ENCODE data around the gene ST7.
A peak's percentile ranks its signal among the peaks of the same experiment; 100 is the strongest.

DNA sequence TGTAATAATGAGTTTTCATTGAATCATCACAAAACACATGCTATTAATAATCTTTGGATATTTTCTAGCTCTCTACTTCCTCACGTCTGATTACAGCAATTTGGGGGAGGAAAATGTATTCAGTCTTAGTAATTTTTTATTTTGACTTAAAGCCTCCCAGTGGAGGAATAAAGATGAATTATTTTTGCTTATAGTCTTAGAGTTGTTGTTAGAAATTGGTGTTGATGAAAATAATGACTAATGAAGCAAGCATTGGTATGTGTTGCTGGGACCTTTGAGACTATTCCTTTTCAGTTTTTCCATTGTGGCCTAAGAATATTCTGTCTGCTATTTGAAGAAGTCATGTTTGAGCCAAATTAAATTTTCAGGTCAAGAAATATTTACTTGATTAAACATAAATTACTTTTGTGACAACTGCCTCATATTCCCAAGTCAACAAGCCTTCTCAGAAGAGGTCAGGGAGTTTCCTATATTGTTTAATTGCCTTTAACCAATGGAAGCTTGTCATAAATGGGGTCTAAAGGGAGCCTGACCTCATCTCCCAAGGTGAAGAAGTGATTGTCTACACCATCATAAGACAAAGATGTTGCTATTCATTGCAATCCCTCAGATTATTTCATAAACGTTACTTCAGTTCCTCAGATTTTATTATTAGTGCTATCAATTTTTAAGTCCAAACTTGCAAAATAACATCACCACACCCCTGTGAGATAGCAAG is 90.0 kb downstream of the ST7 start:
- no peak for TF ChIP-seq CTCF (IDR thresholded peaks at IDR 0.05)
- TF ChIP-seq POLR2A (IDR thresholded peaks at IDR 0.05) = no peak
- peak in 1 of 2 donors; percentile 13 for TF ChIP-seq EP300 (IDR thresholded peaks at IDR 0.05)

Measured in tibial nerve (tissue), 4 donors.